Retinal pigment epithelial cell (primary cell): ENCODE data around the gene KRTAP9-7.

Experiments used
- DNase-seq: peaks from one replicate; pipeline ENCODE4 v3.0.0-alpha.2; 2010; ENCODE audit warnings: low read depth
- H3K4me3 ChIP-seq: 2 replicates; pipeline ENCODE4 v1.5.1; 2011; ENCODE audit warnings: mild to moderate bottlenecking, low read length, control low read depth, moderate library complexity
- TF ChIP-seq, protein P1 (sequence below): conservative IDR thresholded peaks from 2 replicates; pipeline ENCODE4 v1.5.1; 2011; ENCODE audit warnings: low read depth, low read length, control low read depth, inconsistent platforms

The KRTAP9-7 gene

DNA sequence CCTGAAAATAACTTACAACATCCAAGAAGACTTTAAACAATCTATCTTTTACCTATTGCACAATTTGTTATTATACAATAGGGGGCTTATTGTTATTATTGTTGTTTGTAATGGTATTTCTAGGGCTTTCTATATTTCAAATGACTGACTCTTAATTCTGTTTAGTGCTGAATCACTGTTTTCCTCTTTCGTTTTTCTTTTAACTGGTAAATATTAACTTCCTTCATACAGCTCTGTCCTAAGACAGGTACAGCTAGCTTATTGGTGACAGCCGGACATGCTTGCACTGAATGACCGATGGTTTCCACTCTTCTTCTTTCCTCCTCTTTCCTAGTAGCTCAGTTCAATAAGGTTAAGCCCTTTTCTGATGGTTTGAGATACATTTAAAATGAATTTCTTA, 11.6 kb downstream of the KRTAP9-7 start:
- H3K4me3 ChIP-seq: no peak overlapping the region
- TF ChIP-seq, protein P1, sequence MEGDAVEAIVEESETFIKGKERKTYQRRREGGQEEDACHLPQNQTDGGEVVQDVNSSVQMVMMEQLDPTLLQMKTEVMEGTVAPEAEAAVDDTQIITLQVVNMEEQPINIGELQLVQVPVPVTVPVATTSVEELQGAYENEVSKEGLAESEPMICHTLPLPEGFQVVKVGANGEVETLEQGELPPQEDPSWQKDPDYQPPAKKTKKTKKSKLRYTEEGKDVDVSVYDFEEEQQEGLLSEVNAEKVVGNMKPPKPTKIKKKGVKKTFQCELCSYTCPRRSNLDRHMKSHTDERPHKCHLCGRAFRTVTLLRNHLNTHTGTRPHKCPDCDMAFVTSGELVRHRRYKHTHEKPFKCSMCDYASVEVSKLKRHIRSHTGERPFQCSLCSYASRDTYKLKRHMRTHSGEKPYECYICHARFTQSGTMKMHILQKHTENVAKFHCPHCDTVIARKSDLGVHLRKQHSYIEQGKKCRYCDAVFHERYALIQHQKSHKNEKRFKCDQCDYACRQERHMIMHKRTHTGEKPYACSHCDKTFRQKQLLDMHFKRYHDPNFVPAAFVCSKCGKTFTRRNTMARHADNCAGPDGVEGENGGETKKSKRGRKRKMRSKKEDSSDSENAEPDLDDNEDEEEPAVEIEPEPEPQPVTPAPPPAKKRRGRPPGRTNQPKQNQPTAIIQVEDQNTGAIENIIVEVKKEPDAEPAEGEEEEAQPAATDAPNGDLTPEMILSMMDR: no peak

DNA sequence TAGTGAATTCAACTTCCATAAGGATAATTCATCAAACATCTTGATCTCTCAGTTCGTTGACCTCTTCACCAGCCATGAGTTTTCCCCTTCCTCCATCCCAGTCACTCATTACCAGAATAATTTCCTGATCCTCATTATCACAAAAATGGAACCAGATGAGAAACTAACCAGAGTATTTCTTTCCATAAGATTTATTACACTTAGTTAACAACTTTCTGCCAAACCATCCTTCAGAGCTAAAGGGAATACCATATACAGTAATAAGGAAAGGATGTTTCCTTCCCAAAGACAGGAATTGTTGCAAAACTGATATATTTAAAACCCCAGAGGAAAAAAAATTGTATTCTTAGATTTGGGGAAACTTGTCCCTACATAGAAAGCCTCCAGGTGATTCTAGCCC, 18.5 kb downstream of the KRTAP9-7 start:
- TF ChIP-seq, protein P1: no peak

More for the DNA sequence above, 11.6 kb downstream of the KRTAP9-7 start:
- DNase-seq: no peak

DNA sequence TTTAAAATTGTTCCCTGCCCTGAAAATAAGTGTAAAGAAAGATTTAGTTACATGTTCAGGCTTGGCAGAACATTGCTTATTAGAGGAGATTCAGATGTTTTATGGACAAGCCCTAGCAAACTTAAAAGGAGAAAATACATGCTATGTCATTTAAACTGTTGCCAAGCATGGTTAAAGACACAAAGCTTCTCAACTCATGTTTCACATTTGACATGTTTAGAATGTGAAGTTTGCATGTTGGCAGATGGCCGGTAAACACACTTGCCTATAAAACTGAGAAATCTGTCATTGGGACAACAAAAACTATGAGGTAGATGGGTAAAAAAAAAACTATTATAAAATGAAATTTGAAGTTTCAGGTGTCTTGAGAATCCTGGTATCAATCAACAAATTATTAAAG, 21.3 kb downstream of the KRTAP9-7 start:
- H3K4me3 ChIP-seq: no peak overlapping the region
- TF ChIP-seq, protein P1: no peak
- DNase-seq: no peak

More for the DNA sequence above, 18.5 kb downstream of the KRTAP9-7 start:
- H3K4me3 ChIP-seq: no peak overlapping the region
- no peak for DNase-seq

DNA sequence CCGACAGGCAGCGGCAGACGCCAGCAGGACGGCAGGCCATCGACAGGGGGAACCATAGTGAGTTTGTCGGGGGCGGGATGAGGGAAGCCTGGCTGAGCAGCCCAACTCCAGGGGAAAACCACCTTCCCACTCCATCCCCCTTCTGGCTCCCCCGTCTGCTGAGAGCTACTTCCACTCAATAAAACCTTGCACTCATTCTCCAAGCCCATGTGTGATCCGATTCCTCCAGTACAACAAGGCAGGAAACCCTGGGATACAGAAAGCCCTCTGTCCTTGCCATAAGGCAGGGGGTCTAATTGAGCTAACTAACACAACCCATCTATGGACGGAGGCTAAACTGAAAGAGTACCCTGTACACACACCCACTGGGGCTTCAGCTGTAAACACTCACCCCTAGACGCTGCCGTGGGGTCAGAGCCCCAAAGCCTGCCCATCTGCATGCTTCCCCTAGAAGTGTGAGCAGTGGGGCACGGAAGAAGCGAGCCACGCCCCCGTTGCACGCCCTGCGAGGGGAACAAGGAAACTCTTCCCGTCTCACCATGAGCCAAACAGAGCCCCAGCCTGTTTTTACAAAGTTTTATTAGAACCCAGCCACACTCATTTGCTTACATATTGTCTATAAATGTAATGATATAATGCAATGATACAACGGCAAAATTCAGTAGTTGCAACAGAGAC, 23.1 kb downstream of the KRTAP9-7 start:
- DNase-seq: no peak
- TF ChIP-seq, protein P1: no peak
- H3K4me3 ChIP-seq: no peak overlapping the region

DNA sequence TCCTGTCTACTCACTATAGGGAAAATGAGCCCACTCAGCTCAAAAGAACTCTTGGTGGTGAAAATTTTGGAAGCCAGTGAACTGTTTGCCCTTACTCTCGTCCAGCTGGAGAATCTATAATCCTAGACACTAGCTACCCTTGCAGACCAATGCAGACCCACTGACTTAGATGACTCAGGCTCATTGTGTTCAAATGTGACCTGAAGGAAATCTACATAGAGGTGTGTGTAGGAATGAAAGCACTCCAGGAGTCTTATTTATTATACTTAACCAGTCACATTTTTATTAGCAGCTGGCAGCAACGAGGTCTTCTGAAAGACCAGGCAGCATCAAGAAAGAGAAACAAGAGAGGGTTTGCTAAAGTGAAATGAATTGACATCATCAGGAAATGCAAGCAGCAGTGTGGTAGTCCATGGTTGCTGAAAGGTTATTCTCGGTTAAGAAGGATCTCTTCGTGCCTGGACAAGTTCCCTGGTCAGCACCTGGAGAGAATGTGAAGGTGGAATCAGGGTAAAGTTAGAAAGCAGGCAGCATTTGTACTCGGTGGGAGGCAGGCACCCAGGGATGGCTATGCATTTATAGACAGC, 25.8 kb downstream of the KRTAP9-7 start:
- no peak for DNase-seq
- H3K4me3 ChIP-seq: no peak overlapping the region

DNA sequence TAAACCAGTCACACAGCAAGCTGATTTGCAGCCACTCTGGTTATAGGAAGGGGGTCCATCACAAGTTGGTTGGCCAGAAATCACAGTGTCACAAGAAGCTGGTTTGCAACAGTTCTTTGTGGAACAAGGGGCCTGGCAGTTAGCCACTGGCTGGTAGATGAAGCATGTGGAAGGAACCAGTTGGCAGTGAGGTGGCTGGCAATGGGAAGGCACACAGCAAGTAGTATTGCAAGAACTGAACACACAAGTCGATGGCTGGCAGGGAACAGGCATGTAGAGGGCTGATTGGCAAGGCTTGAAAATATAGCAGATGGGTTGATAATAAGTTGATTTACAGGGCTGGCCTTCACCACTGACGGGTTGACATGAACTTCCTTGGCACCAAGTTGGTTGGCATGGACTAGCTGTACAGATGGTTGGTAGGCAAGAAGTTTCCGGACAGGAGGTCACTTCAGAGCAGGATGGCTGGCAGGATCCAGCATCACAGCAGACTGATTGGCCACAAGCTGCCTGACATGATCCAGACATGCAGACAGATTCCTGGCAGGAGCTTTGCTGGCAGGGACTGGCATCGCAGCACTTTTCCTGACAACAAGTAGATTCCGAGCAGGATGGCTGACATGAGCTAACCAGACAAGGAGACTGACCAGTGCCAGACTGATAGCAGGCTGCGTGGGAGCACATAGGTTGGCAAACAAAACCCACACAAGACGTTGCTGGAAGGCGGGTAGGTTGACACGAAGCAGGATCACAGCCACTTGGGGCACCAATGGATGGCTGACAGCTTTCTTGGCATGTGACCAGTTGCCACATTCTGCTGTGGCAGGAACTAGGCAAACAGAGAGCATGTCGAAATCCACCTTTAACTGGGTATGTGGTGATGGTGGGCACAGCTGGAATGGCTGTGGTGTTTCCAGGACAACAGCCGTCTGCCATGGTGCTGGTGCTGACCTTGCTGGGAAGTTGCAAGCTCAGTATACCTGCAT, 26.7 kb downstream of the KRTAP9-7 start, which contains the start of gene KRTAP29-1:
Gene KRTAP29-1 (minus strand): TSS at position 936 of the 986 bp plus-strand sequence. CDS start 0 bp downstream, at position 936.
- TF ChIP-seq, protein P1: no peak
- no peak within 1 kb of the TSS for H3K4me3 ChIP-seq
- DNase-seq: no peak

More for the DNA sequence above, 25.8 kb downstream of the KRTAP9-7 start:
- TF ChIP-seq, protein P1: no peak
